ENCODE measurements around the gene MINAR2.
A peak's percentile ranks its signal among the peaks of the same experiment; 100 is the strongest.

Gene MINAR2, protein sequence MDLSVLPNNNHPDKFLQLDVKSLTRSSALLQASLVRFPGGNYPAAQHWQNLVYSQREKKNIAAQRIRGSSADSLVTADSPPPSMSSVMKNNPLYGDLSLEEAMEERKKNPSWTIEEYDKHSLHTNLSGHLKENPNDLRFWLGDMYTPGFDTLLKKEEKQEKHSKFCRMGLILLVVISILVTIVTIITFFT

GRCh38 chr5:129747572-129748407, at the start of gene MINAR2:
Gene MINAR2 (plus strand): TSS chr5:129748094. CDS start chr5:129748191, 97 bp downstream.
- DNase-seq, result no peak

- no peak for DNase-seq
These were observed 49.2 kb upstream of the MINAR2 start for GRCh38 chr5:129698661-129699060.

- DNase-seq, result no peak
These were observed 31.7 kb upstream of the MINAR2 start for GRCh38 chr5:129716235-129716634.

- DNase-seq, result no peak
These were observed 31.2 kb upstream of the MINAR2 start for GRCh38 chr5:129716651-129717050.

DNA sequence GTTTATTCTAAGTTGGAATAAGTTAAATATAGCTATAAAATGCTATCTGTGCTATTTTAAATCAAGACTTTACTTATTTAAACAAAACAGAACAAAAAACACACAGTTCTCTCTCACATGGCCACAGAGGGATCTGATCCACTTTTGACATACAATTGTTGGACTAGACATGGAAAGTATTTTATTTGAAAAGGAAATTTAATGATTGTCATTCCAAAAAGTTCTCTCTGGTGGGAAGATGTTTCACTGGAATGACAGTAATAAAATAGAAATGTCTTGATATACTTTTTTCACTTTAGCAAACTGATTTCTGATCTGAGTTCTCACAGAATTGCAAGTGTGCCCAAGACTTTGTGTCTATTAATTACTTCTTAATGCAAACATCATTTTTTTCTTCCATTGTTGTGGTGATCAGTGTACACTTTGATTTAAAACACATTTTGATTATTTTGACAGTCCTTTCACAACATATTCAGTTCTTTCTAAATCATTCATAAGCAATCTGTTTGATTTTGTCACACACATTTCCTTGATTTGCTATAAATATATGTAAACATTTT, 30.1 kb upstream of the MINAR2 start:
- DNase-seq, result no peak

- DNase-seq, result no peak
These were observed 29.3 kb upstream of the MINAR2 start for GRCh38 chr5:129718471-129719090.

DNA sequence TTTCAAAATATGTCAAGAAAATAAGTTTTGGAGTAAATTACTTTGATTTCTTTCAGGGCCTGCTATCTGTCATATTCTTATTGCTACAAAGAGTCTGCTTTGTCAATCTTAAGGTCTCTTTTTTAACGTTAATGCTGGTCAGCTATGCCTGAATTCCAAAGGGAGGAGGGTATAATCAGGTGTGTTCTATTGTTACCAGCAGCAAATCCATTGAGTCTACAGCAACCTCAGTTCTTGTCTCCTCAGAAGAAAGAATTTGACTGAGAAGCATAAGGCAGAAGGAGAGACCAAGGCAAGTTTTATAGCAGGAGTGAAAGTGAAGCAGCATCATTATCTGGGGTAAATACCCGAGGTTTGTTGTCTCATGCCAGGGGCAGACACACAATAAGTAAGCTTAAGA, 23.7 kb upstream of the MINAR2 start:
- DNase-seq, result no peak

DNA sequence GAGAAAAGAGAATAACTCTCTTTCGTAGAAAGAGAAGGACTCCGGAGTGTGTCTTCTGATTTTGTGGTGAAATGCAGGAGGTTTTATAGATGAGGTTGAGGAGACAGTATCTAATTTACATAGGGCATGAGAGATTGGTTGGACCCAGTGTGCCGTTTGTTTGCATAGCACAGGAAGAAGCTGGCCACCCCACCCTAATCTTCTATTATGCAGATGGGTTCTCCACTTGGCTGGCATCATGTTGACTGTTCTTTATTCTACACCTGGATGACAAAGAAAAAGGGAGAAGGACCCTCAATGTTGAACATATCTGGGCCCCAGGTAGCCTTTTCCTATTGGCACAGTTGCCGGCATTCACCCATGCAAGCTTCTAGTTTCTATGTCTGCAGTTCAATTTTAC, 23.2 kb upstream of the MINAR2 start:
- no peak for DNase-seq

GRCh38 chr5:129739773-129740172, 8.1 kb upstream of the MINAR2 start:
- DNase-seq, result no peak

- DNase-seq, result no peak
These were observed 4.2 kb upstream of the MINAR2 start for GRCh38 chr5:129743541-129744187.

DNA sequence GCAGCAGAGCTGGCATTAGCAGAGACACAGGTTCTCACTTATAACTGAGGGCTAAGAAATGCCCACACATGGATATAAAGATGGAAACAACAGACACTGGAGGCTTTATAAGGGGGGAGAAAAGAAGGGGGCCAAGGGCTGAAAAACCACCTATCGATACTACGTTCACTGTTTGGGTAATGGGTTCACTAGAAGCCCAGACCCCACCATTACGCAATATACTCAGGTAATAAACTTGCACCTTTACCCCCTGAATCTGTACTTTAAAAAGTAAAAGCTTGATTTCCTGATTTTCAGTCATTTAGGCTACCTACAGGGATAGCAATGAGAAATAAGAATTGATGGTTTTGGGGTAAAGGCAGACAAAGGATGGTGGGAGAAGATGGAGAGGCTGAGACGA, 1.9 kb upstream of the MINAR2 start:
- no peak for DNase-seq

DNA sequence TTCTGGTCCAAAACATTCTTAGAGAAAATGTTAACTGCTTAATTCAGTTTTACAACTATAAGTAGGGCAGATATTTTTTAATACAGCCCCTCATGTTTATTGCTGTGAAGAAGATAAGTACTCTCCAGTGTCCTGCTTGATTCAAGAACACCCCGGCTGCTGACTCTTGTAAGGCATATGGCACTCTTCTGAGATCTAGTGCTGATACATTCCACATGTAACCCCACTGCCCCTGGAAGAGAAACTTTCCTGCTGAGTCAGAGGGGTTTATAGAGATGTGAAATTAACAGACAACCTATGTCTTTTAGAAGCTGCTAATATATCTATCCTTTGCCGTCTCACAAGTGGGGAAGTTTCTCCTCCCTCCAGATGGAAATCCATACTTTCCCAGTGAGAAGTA, 1.0 kb upstream of the MINAR2 start:
- DNase-seq, result no peak

DNA sequence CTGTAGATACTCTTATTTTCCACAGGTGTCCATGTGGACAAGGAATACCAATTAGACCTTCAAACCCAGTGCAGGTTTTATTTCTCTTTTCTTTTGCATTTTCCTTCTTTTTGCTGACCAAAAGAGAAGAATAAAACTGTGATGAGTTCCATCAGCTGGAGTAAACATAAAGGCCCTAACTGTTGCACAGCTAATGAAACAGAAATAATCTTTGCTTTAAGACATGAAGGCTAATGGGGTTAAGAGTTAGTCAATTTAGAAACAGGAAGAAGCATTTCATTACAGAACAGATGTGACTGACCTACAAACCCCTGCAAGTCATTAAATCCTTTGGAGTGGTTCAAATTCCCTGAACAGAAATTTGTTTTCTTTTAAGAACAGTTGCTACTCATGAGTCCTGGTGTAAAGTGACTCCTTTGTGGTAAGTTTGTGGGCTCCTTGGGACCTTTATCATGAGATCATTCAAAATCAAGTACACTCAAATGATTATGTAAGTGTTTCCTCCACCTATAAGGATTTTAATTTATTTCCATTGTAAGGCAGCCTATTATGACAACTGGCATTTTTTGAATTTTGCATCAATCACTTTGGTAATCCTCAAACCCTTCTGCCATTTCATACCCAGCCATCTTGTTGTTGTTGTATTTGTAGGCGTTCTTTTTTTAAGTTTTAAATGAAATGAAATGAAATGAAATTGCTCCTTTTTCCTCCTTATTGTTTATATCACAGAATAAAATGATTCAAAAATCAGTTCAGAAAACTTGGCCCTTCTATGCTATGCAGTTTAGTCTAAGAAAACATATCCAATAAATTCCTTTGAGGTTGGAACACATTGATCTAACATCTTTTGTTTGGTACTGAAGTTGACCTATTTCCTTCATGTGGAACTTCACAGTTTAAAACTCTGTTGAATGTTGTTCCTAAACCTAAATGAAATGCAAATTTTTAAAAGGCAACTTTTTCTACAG, 1.3 kb downstream of the MINAR2 start:
- no peak for DNase-seq

DNA sequence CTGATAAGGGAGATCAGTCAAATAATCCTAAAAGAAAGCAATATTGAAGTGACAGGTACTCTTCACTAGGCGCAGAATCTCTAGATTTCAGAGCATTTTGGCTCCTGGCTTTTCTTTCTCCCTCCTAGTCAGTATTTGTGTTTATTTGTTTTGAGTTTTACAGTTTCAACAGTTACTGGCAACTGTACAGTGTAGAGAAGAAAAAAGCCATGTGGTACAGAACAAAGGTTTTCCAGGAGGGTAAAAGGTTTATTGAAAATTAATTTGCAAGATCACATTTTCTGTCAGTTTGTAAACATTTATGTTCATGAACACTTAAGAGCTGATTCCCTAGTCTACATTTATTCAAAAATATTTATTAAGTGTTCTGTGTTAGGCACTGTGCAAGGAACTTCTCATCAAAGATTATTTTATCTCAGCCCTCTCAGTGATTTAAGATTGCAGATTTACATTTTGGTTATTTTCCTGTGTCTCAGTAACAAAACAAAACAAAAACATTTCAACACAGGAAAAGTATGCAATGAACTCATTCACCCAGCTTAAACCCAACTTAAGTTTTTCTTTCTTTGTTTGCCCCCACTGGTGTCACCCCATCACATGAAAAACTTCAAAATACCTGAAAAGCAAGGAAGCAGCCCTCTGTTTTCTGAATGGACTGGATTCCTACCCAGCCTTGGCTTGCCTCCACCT, 12.9 kb downstream of the MINAR2 start:
- DNase-seq, result no peak

DNA sequence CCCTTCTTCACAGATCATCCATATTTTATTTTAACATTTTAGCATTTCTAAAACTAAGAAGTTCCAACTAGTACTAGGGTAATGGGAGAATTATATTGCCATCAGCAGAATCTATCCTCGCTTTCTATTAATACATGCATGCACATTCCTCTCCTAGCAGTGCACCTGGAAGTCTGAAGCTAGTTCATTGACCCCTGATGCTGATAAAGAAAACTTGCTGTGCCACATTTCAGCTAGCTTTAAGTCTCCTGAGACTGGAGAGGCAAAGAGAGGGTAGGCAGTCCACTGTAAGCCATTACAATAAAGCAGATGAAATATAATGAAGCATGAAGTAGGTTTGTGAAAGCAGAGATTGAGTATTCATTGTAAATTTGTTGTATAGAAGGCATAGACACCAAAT, 15.8 kb downstream of the MINAR2 start:
- DNase-seq, result no peak

DNA sequence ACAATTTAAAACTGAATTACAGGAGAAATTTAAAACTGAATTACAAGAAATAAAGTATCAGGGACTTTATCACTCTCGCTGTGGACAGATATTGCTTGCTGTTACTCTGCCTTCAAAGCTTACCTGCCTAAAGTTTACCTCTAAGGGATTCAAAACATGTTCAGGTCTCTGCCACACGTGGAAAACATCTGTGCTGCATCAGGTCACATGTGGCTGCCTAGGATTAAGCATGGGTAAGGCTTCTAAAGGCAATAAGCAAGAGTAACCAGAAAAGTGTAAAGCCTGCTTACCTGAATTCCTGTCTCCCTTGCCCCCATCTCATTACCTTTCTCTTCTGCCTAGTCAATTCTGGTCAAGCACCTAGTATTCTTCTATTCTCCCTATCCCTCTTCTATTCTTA, 18.9 kb downstream of the MINAR2 start:
- no peak for DNase-seq

DNA sequence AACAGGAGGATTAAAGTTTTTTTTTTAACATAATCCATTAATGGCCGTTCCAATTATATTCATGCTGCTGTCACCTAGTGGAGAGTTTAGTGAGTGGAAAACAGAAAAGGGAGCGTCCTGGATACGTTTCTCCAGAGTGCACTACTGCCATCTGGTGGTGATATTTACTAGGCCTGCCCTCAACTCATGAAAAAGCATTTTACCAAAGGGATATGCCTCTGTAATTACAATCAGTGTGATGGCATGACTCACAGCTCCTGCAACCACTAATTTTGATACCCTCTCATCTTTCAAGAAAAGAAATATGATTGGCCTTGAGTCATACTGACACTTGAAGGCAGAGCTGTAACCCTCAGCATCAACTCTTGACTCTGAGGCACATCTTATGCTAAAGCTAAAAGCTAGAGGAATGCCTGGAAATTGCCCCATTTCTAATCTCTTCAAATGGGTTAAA, 20.1 kb downstream of the MINAR2 start:
- peak; percentile 67 to 93 for DNase-seq

- no peak for DNase-seq
These were observed 20.8 kb downstream of the MINAR2 start for GRCh38 chr5:129768735-129769134.

DNA sequence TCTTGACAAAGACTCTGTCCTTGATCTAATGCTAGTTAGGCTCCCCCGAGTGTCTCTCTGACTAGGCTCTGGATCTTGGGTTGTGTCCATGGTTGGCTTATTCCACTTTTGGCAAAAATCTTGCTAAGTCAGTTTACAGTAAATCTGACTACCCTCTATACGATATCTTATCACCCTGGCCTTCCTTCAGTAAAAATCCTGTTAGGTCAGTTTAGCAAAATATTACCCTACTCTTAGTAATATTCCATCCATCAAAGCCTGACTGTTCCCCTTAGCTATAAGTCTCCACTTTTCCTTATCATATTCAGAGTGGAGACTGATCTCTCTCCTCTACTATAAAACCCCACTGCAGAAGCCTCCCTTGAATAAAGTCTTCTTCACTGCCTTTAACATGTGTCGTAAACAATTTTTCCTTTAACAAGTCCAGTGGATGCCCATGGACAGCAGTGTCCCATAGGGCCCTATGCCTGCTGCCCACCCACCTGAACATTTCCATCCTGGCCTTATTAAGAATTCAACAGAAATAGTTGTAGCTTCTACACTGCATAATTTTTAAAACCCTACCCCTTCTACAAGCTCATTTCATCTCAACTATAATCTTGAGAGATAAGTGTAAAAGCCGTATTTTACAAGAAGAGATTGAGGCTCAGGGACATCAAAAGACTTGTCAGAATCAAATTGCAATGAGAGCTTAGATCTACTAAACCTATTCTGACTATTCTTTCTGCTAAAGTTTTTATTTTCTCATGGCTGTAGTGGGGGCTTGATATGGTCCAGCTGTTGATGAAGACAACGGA, 22.3 kb downstream of the MINAR2 start:
- DNase-seq, result no peak

DNA sequence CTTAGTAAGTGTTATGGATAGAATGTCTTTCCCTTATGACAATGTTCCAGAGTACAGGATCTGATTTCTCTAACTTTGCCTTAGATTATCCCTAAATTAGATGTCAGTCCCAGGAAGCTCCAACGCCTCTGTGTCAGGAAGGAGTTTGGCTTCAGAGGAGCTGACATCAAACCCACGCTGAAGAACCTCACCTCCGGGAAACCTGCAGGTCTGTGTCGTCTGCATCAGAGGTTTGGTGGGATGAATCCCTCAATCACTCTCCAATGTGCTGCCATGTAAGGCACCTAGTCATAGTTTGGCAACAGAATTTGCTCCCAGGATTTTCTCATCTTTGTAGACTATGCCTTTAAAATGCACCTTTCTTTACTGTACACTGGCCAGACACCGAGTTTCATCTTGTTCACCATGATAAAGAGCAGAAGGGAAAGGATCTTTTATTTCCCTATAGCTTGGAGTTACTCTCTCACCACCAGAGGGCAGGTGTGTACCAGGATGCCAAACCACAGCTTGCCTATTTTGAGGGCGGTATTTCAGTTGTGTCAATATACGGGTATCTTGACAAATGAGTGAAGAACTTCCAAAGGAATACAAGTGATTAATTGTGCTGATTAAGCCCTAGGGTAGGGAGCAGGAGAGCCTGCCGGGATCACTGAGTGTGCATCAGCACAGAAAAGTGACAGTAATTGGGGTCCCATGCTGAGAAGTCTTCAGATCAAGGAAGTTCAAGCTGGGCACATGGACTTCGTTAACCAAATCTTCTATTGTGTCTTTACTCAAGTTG, 23.4 kb downstream of the MINAR2 start:
- DNase-seq, result peak; percentile 19 to 55

Data from SW 1271 (cell line).